ENCODE measurements around the gene DAB1. TPM values are rescaled to one million over a fixed set of nuclear protein-coding genes. Genes with fewer than 3 reads are reported as not detected.

Gene DAB1
- total and polyA plus RNA-seq, 2 of the 8 experiments (the other 6 are each of a cell fraction or from before 2014, with no cell fraction given) = 4.4 to 11.8 TPM

DNA sequence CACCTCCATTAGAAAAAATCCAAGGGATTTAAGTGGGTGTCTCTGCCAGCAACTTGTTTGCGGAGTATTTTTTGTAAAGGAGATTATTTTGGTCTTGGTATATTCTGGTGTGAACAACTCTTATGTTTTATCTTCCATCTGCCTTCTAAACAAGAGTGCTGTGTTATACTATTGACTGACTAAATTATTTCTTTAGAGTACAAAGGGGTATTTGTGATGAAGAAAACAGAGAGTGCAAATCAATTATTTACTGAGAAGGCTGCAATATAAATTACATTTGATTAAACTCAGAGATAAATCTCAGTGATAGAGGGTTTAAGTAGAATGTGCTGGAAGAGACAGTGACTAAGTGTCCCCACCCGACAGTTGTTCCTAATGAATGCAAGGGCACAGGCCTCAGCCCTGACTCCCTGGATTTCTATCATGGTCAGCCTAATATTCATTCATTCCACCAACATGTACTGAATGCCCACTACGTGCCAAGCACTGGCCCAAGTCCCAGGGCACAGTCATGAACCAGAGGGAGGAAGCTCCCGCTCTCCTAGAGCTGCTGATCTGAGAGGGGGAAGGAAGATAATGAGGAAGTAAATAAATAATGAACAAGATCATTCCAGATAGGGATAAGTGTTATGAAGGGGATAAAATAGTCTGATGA, 261.1 kb downstream of the DAB1 start:
- Histone ChIP-seq H3K4me3 (ENCODE audit: extremely low read depth in 1 of 4, insufficient read depth in 2 of 4, low read depth in 3 of 4, low read length in 4 of 4) (no peak overlapping the region), H3K56ac (replicated peaks; ENCODE audit: insufficient read length, low read depth, low read length) (no peak overlapping the region), H4K20me1 (replicated peaks in 1 of 2; ENCODE audit: control insufficient read depth in 1 of 2, insufficient read depth in 2 of 2, low read length in 2 of 2) (no peaks in the 10 kb centered on the region), H3K23ac (ENCODE audit: insufficient read length) (no peak overlapping the region), H3K27ac (ENCODE audit: low read depth, low read length) (no peak overlapping the region), H3K4me2 (ENCODE audit: insufficient read depth in 1 of 2, low read depth in 2 of 2, low read length in 2 of 2) (no peak overlapping the region), H4K5ac (ENCODE audit: insufficient read length, low read depth, low read length) (no peak overlapping the region), H2BK12ac (ENCODE audit: low read depth, low read length) (no peak overlapping the region), H2BK5ac (ENCODE audit: low read depth, low read length) (no peak overlapping the region), H3K79me2 (ENCODE audit: control insufficient read depth in 1 of 2, insufficient read depth in 2 of 2, low read length in 2 of 2) (no peaks in the 10 kb centered on the region), H3K14ac (ENCODE audit: insufficient read length) (no peak overlapping the region), H2AFZ (ENCODE audit: low read length) (no peak overlapping the region), H4K8ac (ENCODE audit: extremely low read depth, insufficient read depth, low read length) (no peak overlapping the region), H2BK20ac (ENCODE audit: low read length) (no peak overlapping the region), H3K9ac (replicated peaks in 1 of 4; ENCODE audit: extremely low read depth in 1 of 4, low read depth in 3 of 4, low read length in 3 of 4) (no peak overlapping the region), H3K23me2 (ENCODE audit: low read depth, low read length) (no peaks in the 10 kb centered on the region), H2BK15ac (ENCODE audit: low read length) (no peak overlapping the region), H3K4ac (replicated peaks; ENCODE audit: insufficient read length, low read depth, low read length) (no peak overlapping the region), H2BK120ac (replicated peaks; ENCODE audit: low read depth, low read length) (no peak overlapping the region), H3K4me1 (replicated peaks in 1 of 4; ENCODE audit: control insufficient read depth in 3 of 4, insufficient read depth in 4 of 4, low read length in 3 of 4) (peaks cover under 1 to 16% (median 13%) of the 10 kb centered on the region in 4 experiments; a peak in 5 of 7 replicates), H3K9me3 (ENCODE audit: insufficient read depth in 2 of 2, low read depth in 1 of 2, low read length in 1 of 2) (no peaks in the 10 kb centered on the region), H2AK5ac (ENCODE audit: low read depth, low read length) (no peak overlapping the region), H3K18ac (ENCODE audit: extremely low read depth, low read length) (no peak overlapping the region), H3K79me1 (ENCODE audit: low read depth, low read length) (no peaks in the 10 kb centered on the region), H3K36me3 (ENCODE audit: control insufficient read depth in 2 of 4, insufficient read depth in 4 of 4, low read length in 3 of 4) (no peaks in the 10 kb centered on the region), H4K91ac (replicated peaks; ENCODE audit: insufficient read length, low read length) (no peak overlapping the region), H3K27me3 (replicated peaks in 1 of 4; ENCODE audit: control insufficient read depth in 3 of 4, extremely low read depth in 1 of 4, insufficient read depth in 3 of 4, low read length in 3 of 4) (no peaks in the 10 kb centered on the region)
- DNase-seq (ENCODE audit: low read depth in 1 of 2, low spot score in 2 of 2) (no peak), FAIRE-seq (no peak)
- WGBS, 2 experiments (ENCODE audit: extremely low coverage in 1 of 2, insufficient coverage in 1 of 2, insufficient read length in 1 of 2, insufficient replicate concordance in 2 of 2, low coverage in 1 of 2, low lambda C conversion rate in 2 of 2, missing lambda C conversion rate in 1 of 2) = 86% methylated on average over 4 of the region's 4 CpGs; no CpG with 5 or more reads in 1 of the 2 experiments
- ChIA-PET POLR2A (ENCODE audit: partially characterized antibody) (interaction anchor here (0.5 kb wide), 1 partner anchor 147 kb away, joined by 3 read pairs; no protein-coding TSS in a partner anchor), CTCF (ENCODE audit: partially characterized antibody) (interaction anchor here (0.8 kb wide), 1 partner anchor 1760 kb away, joined by 3 read pairs; no protein-coding TSS in a partner anchor)
- TF ChIP-seq JUN (IDR thresholded peaks at IDR 0.05; ENCODE audit: low read depth, low read length) = no peak
- no peak for TF ChIP-seq KDM4A (IDR thresholded peaks at IDR 0.05; ENCODE audit: low read depth, low read length, severe bottlenecking)
- no peak for TF ChIP-seq RXRA (IDR thresholded peaks at IDR 0.05; ENCODE audit: insufficient read depth, low read depth, low read length)
- no peak for TF ChIP-seq TCF12 (IDR thresholded peaks at IDR 0.05; ENCODE audit: low read depth, low read length)
- TF ChIP-seq, protein P1, sequence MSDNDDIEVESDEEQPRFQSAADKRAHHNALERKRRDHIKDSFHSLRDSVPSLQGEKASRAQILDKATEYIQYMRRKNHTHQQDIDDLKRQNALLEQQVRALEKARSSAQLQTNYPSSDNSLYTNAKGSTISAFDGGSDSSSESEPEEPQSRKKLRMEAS (IDR thresholded peaks at IDR 0.05) = no peak
- no peak for TF ChIP-seq KDM1A (IDR thresholded peaks at IDR 0.05; ENCODE audit: borderline replicate concordance, low read length)
- TF ChIP-seq, protein P2, sequence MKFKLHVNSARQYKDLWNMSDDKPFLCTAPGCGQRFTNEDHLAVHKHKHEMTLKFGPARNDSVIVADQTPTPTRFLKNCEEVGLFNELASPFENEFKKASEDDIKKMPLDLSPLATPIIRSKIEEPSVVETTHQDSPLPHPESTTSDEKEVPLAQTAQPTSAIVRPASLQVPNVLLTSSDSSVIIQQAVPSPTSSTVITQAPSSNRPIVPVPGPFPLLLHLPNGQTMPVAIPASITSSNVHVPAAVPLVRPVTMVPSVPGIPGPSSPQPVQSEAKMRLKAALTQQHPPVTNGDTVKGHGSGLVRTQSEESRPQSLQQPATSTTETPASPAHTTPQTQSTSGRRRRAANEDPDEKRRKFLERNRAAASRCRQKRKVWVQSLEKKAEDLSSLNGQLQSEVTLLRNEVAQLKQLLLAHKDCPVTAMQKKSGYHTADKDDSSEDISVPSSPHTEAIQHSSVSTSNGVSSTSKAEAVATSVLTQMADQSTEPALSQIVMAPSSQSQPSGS (IDR thresholded peaks at IDR 0.05; ENCODE audit: low read length) = no peak
- no peak for TF ChIP-seq BACH1 (IDR thresholded peaks at IDR 0.05; ENCODE audit: low read length)
- TF ChIP-seq SAP30 (IDR thresholded peaks at IDR 0.05; ENCODE audit: insufficient read depth, insufficient replicate concordance, low read length) = no peak
- no peak for TF ChIP-seq POU5F1 (IDR thresholded peaks at IDR 0.05; ENCODE audit: low read depth, low read length)
- TF ChIP-seq NANOG (IDR thresholded peaks at IDR 0.05; ENCODE audit: insufficient read depth, low read depth, low read length, poor library complexity, severe bottlenecking) = no peak

All from H1 (cell line).